Loucy (cell line): ENCODE measurements around the gene MT1E.
"Not testable (repeated sequence)": the region's sequence is repeated elsewhere in the genome, so short reads cannot be mapped to it uniquely, and the experiment has no call there.

ENCODE experiments used
- H2AFZ ChIP-seq: fragments of 200-600 bp; sonication (generic); 2 replicates; pipeline ENCODE4 v1.6.0; 2016; ENCODE audit warnings: antibody characterized with exemption, mild to moderate bottlenecking, low read length, moderate library complexity
- H3F3A ChIP-seq: fragments of 200-600 bp; 2 replicates; pipeline ENCODE4 v1.6.0; 2016; ENCODE audit warnings: antibody characterized with exemption, low read depth, mild to moderate bottlenecking
- H3K27me3 ChIP-seq: fragments of 200-600 bp; sonication (generic); 2 replicates; pipeline ENCODE4 v1.6.1; 2014; ENCODE audit warnings: low read length, mild to moderate bottlenecking; ENCODE audit not compliant: insufficient read depth, poor library complexity, severe bottlenecking
- H3K36me3 ChIP-seq: fragments of 200-600 bp; sonication (generic); 2 replicates; pipeline ENCODE4 v1.6.1; 2016; ENCODE audit warnings: low read length; ENCODE audit not compliant: insufficient read depth
- H3K4me1 ChIP-seq: fragments of 200-600 bp; sonication (generic); 2 replicates; pipeline ENCODE4 v1.5.1; 2014; ENCODE audit warnings: low read length, mild to moderate bottlenecking; ENCODE audit not compliant: insufficient read depth, poor library complexity, severe bottlenecking
- H3K4me2 ChIP-seq: fragments of 200-600 bp; sonication (generic); 2 replicates; pipeline ENCODE4 v1.6.0; 2014; ENCODE audit warnings: antibody characterized with exemption, low read length, low read depth, mild to moderate bottlenecking; ENCODE audit not compliant: poor library complexity, severe bottlenecking
- H3K4me3 ChIP-seq: fragments of 200-600 bp; sonication (generic); 2 replicates; pipeline ENCODE4 v1.5.1; 2014; ENCODE audit warnings: low read length, mild to moderate bottlenecking, mixed read lengths; ENCODE audit not compliant: poor library complexity, severe bottlenecking
- H3K79me2 ChIP-seq: fragments of 200-600 bp; sonication (generic); 2 replicates; pipeline ENCODE4 v1.6.1; 2014; ENCODE audit warnings: low read length; ENCODE audit not compliant: insufficient read depth
- H3K9ac ChIP-seq: fragments of 200-600 bp; sonication (generic); 2 replicates; pipeline ENCODE4 v1.6.0; 2014; ENCODE audit warnings: mild to moderate bottlenecking, low read depth, low read length, moderate library complexity; ENCODE audit not compliant: poor library complexity, severe bottlenecking
- H3K9me2 ChIP-seq: fragments of 200-600 bp; sonication (generic); replicated peaks from 2 replicates; pipeline ENCODE4 v1.6.1; 2016; ENCODE audit warnings: low read depth, low read length, mixed read lengths
- H3K9me3 ChIP-seq: fragments of 200-600 bp; sonication (generic); 2 replicates; pipeline ENCODE4 v1.6.1; 2014; ENCODE audit warnings: mild to moderate bottlenecking, antibody characterized with exemption, low read length, low read depth; ENCODE audit not compliant: insufficient read depth
- H4K20me1 ChIP-seq: fragments of 200-600 bp; sonication (generic); 2 replicates; pipeline ENCODE4 v1.6.0; 2014; ENCODE audit warnings: antibody characterized with exemption, low read length, mild to moderate bottlenecking; ENCODE audit not compliant: insufficient read depth, poor library complexity, severe bottlenecking
- CTCF ChIP-seq: fragments of 200-600 bp; sonication (generic); conservative IDR thresholded peaks from 2 replicates; pipeline ENCODE4 v1.5.1; 2014; ENCODE audit warnings: mild to moderate bottlenecking, antibody characterized with exemption, low read length
- EZH2phosphoT487 ChIP-seq: fragments of 200-600 bp; IDR thresholded peaks from 2 replicates; pipeline ENCODE4 v1.6.1; 2018; ENCODE audit warnings: antibody characterized with exemption, mild to moderate bottlenecking, moderate library complexity, borderline replicate concordance

The MT1E gene

GRCh38 chr16:56664506-56664905 lies 38.9 kb downstream of the MT1E start:
- Histone ChIP-seq H3K9me2 (no peaks in the 10 kb centered on the region), H2AFZ (no peak overlapping the region), H3K36me3 (no peaks in the 10 kb centered on the region), H3K27me3 (no peaks in the 10 kb centered on the region), H3K4me1 (no peaks in the 10 kb centered on the region), H3K9ac (no peak overlapping the region), H3K4me2 (no peak overlapping the region), H3K79me2 (no peaks in the 10 kb centered on the region), H3K9me3 (no peaks in the 10 kb centered on the region), H3K4me3 (no peak overlapping the region), H3F3A (no peaks in the 10 kb centered on the region), H4K20me1 (no peaks in the 10 kb centered on the region)
- TF ChIP-seq EZH2phosphoT487 (no peak), CTCF (no peak)

DNA sequence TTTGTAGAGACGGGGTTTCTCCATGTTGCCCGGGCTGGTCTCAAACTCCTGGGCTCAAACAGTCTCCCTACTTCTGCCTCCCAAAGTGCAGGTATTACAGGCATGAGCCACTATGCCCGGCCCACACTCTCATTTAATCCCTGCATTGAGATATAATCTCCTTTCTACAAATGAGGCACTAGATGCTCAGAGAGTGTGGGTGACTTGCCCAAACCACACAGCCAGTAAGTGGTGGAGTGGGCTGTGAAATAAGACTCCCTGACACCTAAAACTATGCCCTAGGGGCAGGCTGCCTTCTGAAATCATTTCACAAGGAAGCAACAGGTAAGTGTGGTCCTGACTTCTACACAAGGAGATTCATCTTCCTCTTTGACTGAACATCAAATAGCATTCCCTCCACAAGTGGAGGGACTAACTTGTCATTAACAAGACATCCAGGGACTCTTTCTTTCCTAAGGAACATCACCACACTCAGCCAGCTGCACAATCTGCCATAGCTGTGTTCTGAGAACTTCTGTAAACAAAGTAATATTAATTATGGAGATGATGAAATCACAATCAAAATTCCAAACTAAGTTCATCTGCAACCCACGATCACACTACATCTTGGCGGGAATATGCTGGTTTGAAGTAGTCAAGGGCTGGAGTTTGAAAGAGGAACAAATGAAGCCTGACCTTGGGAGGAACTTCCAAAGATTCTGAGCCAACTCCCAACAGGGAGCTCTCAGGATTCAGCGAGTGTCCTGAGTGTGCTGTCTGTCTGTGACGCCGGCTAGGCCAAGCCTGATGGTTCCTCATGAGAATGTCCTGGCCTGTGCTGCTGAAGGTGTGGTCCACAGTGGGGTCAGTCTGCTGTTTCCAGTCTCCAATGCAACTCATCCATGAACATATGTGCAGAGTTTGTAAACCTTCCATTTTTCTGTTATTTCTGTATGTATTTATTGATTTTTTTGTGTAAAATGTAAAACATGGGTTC lies 40.0 kb downstream of the MT1E start:
- H3K27me3 ChIP-seq, H3K4me2 ChIP-seq, H3K36me3 ChIP-seq: not testable (repeated sequence)

GRCh38 chr16:56667581-56668571 lies 42.3 kb downstream of the MT1E start, which contains the start of gene MT1G:
TSS of gene MT1G (minus strand) at chr16:56668065. CDS start at chr16:56667993, 72 bp downstream.
- no peak within 1 kb of the TSS for H2AFZ ChIP-seq
- H4K20me1 ChIP-seq, result no peaks in the 10 kb centered on the region
- no peak within 1 kb of the TSS for H3K4me2 ChIP-seq
- no peaks in the 10 kb centered on the region for H3K4me1 ChIP-seq
- H3K4me3 ChIP-seq, result no peak within 1 kb of the TSS
- no peaks in the 10 kb centered on the region for H3K9me3 ChIP-seq
- H3K79me2 ChIP-seq, result no peaks in the 10 kb centered on the region
- no peaks in the 10 kb centered on the region for H3F3A ChIP-seq
- no peaks in the 10 kb centered on the region for H3K36me3 ChIP-seq
- TF ChIP-seq EZH2phosphoT487, result no peak
- TF ChIP-seq CTCF, result no peak
- no peaks in the 10 kb centered on the region for H3K9me2 ChIP-seq
- no peaks in the 10 kb centered on the region for H3K27me3 ChIP-seq
- H3K9ac ChIP-seq, result no peak within 1 kb of the TSS

More for the DNA sequence above, 40.0 kb downstream of the MT1E start:
- not testable (repeated sequence) for H3F3A ChIP-seq, H4K20me1 ChIP-seq, H3K4me1 ChIP-seq, H3K9me3 ChIP-seq, H2AFZ ChIP-seq, H3K4me3 ChIP-seq, H3K79me2 ChIP-seq, H3K9ac ChIP-seq, H3K9me2 ChIP-seq
